DOHH2 (cell line): Measurements from ENCODE around the gene SLC26A1.

ENCODE experiments used
- CTCF ChIP-seq: fragments of 200-600 bp; sonication (generic); IDR thresholded peaks from one replicate; pipeline ENCODE4 v1.5.1; 2014; ENCODE audit warnings: antibody characterized with exemption, mild to moderate bottlenecking, low read depth, low read length; ENCODE audit not compliant: poor library complexity, severe bottlenecking
- EZH2phosphoT487 ChIP-seq: fragments of 200-600 bp; sonication (generic); IDR thresholded peaks from 2 replicates; pipeline ENCODE4 v1.6.1; 2017; ENCODE audit warnings: borderline replicate concordance, mild to moderate bottlenecking, antibody characterized with exemption, low read length, moderate library complexity, mixed read lengths

GRCh38 chr4:999882-1000425 lies 6.8 kb upstream of the SLC26A1 start:
- no peak for TF ChIP-seq CTCF
- no peak for TF ChIP-seq EZH2phosphoT487
